HG03060 (cell line): Measurements from ENCODE around the gene SRCAP.

Source experiments
- ATAC-seq: cut with Tn5 transposase; IDR thresholded peaks from one replicate; pipeline ENCODE4 v1.9.1; 2021; ENCODE audit warnings: low read depth, moderate number of reproducible peaks; ENCODE audit not compliant: unreplicated experiment

The SRCAP gene

GRCh38 chr16:30786936-30787612 is 88.1 kb downstream of the SRCAP start, which contains the start of gene ZNF629:
Gene ZNF629 (minus strand): TSS chr16:30787205. CDS start chr16:30784482, 2,723 bp downstream.
- no peak for ATAC-seq

GRCh38 chr16:30787613-30788378 is 88.8 kb downstream of the SRCAP start:
- ATAC-seq: no peak
